SK-N-SH (cell line): ENCODE results near the gene TTYH3.

ENCODE experiments used
- ELF1 ChIP-seq: IDR thresholded peaks from 2 replicates; pipeline ENCODE4 v1.4.0; 2012
- EP300 ChIP-seq, 2 experiments: IDR thresholded peaks; 2 replicates each; pipeline versions ENCODE4 v1.4.0 to v1.6.1; 2012; ENCODE audit warnings: borderline replicate concordance in 1 of 2, low read depth in 1 of 2, low read length in 1 of 2
- GABPA ChIP-seq: IDR thresholded peaks from 2 replicates; pipeline ENCODE4 v1.4.0; 2012; ENCODE audit warnings: low read depth, mild to moderate bottlenecking
- NRF1 ChIP-seq: IDR thresholded peaks from 2 replicates; pipeline ENCODE4 v1.6.1; 2012; ENCODE audit warnings: low read depth, mild to moderate bottlenecking, low read length
- POLR2AphosphoS5 ChIP-seq: IDR thresholded peaks from 2 replicates; pipeline ENCODE4 v1.6.1; 2012; ENCODE audit warnings: low read depth, low read length
- RAD21 ChIP-seq: IDR thresholded peaks from 2 replicates; pipeline ENCODE4 v1.6.1; 2012; ENCODE audit warnings: mild to moderate bottlenecking, low read length
- RXRA ChIP-seq: IDR thresholded peaks from 2 replicates; pipeline ENCODE4 v1.4.0; 2012; ENCODE audit warnings: low read depth, mild to moderate bottlenecking, borderline replicate concordance
- SIN3A ChIP-seq: IDR thresholded peaks from 2 replicates; pipeline ENCODE4 v1.6.1; 2012; ENCODE audit warnings: low read depth, mild to moderate bottlenecking, low read length, moderate library complexity, borderline replicate concordance
- SMC3 ChIP-seq: IDR thresholded peaks from 2 replicates; pipeline ENCODE4 v1.6.1; 2012; ENCODE audit warnings: low read depth, low read length, improper control_type of control experiment
- TAF1 ChIP-seq: IDR thresholded peaks from 2 replicates; pipeline ENCODE4 v1.6.1; 2012; ENCODE audit warnings: low read depth, mild to moderate bottlenecking, low read length, moderate library complexity, borderline replicate concordance
- TF ChIP-seq, protein P1 (sequence below): fragments of 200-600 bp; sonication (generic); IDR thresholded peaks from 2 replicates; pipeline ENCODE4 v1.6.1; 2017; ENCODE audit warnings: antibody characterized with exemption, mild to moderate bottlenecking, moderate library complexity
- TF ChIP-seq, protein P2 (sequence below): IDR thresholded peaks from 2 replicates; pipeline ENCODE4 v1.6.1; 2012; ENCODE audit warnings: mild to moderate bottlenecking, low read depth, low read length, moderate library complexity

- TF ChIP-seq, protein P1, sequence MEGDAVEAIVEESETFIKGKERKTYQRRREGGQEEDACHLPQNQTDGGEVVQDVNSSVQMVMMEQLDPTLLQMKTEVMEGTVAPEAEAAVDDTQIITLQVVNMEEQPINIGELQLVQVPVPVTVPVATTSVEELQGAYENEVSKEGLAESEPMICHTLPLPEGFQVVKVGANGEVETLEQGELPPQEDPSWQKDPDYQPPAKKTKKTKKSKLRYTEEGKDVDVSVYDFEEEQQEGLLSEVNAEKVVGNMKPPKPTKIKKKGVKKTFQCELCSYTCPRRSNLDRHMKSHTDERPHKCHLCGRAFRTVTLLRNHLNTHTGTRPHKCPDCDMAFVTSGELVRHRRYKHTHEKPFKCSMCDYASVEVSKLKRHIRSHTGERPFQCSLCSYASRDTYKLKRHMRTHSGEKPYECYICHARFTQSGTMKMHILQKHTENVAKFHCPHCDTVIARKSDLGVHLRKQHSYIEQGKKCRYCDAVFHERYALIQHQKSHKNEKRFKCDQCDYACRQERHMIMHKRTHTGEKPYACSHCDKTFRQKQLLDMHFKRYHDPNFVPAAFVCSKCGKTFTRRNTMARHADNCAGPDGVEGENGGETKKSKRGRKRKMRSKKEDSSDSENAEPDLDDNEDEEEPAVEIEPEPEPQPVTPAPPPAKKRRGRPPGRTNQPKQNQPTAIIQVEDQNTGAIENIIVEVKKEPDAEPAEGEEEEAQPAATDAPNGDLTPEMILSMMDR: no peak
- TF ChIP-seq, protein P2, sequence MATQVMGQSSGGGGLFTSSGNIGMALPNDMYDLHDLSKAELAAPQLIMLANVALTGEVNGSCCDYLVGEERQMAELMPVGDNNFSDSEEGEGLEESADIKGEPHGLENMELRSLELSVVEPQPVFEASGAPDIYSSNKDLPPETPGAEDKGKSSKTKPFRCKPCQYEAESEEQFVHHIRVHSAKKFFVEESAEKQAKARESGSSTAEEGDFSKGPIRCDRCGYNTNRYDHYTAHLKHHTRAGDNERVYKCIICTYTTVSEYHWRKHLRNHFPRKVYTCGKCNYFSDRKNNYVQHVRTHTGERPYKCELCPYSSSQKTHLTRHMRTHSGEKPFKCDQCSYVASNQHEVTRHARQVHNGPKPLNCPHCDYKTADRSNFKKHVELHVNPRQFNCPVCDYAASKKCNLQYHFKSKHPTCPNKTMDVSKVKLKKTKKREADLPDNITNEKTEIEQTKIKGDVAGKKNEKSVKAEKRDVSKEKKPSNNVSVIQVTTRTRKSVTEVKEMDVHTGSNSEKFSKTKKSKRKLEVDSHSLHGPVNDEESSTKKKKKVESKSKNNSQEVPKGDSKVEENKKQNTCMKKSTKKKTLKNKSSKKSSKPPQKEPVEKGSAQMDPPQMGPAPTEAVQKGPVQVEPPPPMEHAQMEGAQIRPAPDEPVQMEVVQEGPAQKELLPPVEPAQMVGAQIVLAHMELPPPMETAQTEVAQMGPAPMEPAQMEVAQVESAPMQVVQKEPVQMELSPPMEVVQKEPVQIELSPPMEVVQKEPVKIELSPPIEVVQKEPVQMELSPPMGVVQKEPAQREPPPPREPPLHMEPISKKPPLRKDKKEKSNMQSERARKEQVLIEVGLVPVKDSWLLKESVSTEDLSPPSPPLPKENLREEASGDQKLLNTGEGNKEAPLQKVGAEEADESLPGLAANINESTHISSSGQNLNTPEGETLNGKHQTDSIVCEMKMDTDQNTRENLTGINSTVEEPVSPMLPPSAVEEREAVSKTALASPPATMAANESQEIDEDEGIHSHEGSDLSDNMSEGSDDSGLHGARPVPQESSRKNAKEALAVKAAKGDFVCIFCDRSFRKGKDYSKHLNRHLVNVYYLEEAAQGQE: no peak
- no peak for TF ChIP-seq TAF1
- no peak for TF ChIP-seq POLR2AphosphoS5
- no peak for TF ChIP-seq GABPA
- TF ChIP-seq SMC3: no peak
- no peak for TF ChIP-seq NRF1
- TF ChIP-seq ELF1: no peak
- TF ChIP-seq SIN3A: no peak
- no peak for TF ChIP-seq RAD21
- TF ChIP-seq RXRA: no peak
- TF ChIP-seq EP300 (IDR thresholded peaks at IDR 0.05; ENCODE audit: borderline replicate concordance in 1 of 2, low read depth in 1 of 2, low read length in 1 of 2): no peak
Observed at GRCh38 chr7:2691011-2691707, 59.4 kb downstream of the TTYH3 start.
